DND-41 (cell line): ENCODE data around the gene GPR37L1.
"Not testable (repeated sequence)": the region's sequence is repeated elsewhere in the genome, so short reads cannot be mapped to it uniquely, and the experiment has no call there.

ENCODE experiments used
- ATAC-seq: fragments of 200-7000 bp; cut with Tn5 transposase; 3 replicates; pipeline ENCODE4 v1.9.1; 2021; ENCODE audit warnings: low read depth; ENCODE audit not compliant: insufficient read depth
- DNase-seq: peaks from one replicate; pipeline ENCODE4 v3.0.0-alpha.2; 2020
- H2AFZ ChIP-seq: 2 replicates; pipeline ENCODE4 v1.6.0; 2012; ENCODE audit warnings: low read depth, low read length
- H3K27ac ChIP-seq: 2 replicates; pipeline ENCODE4 v1.5.1; 2012; ENCODE audit warnings: low read length, inconsistent platforms
- H3K27me3 ChIP-seq: fragments of 200-600 bp; sonication (generic); 2 replicates; pipeline ENCODE4 v1.6.0; 2012; ENCODE audit warnings: low read length, mild to moderate bottlenecking, inconsistent platforms; ENCODE audit not compliant: insufficient read depth, poor library complexity
- H3K36me3 ChIP-seq: 2 replicates; pipeline ENCODE4 v1.5.1; 2012; ENCODE audit warnings: low read length, inconsistent platforms; ENCODE audit not compliant: insufficient read depth
- H3K4me1 ChIP-seq: 2 replicates; pipeline ENCODE4 v1.5.1; 2012; ENCODE audit warnings: mild to moderate bottlenecking, low read length; ENCODE audit not compliant: insufficient read depth
- H3K4me2 ChIP-seq: 2 replicates; pipeline ENCODE4 v1.6.0; 2012; ENCODE audit warnings: mild to moderate bottlenecking, moderate library complexity, low read length, inconsistent platforms; ENCODE audit not compliant: insufficient read depth
- H3K4me3 ChIP-seq, 2 experiments: fragments of 200-600 bp in 1 of 2; shearing (Covaris generic) in 1 of 2; 2 replicates each; pipeline ENCODE4 v1.5.1; 2012 to 2016; ENCODE audit warnings: inconsistent platforms in 2 of 2, low read length in 2 of 2, mild to moderate bottlenecking in 2 of 2, low read depth in 1 of 2, moderate library complexity in 1 of 2
- H3K79me2 ChIP-seq: 2 replicates; pipeline ENCODE4 v1.6.0; 2012; ENCODE audit warnings: low read length, inconsistent platforms; ENCODE audit not compliant: insufficient read depth
- H3K9ac ChIP-seq: 2 replicates; pipeline ENCODE4 v1.6.0; 2012; ENCODE audit warnings: low read depth, mild to moderate bottlenecking, inconsistent platforms, low read length, moderate library complexity
- H3K9me3 ChIP-seq: 2 replicates; pipeline ENCODE4 v1.5.1; 2012; ENCODE audit warnings: low read length, moderate library complexity, mild to moderate bottlenecking, inconsistent platforms; ENCODE audit not compliant: insufficient read depth, severe bottlenecking
- H4K20me1 ChIP-seq: 2 replicates; pipeline ENCODE4 v1.6.0; 2012; ENCODE audit warnings: low read length; ENCODE audit not compliant: insufficient read depth
- EZH2 ChIP-seq: IDR thresholded peaks from 3 replicates; pipeline ENCODE4 v1.6.1; 2012; ENCODE audit warnings: borderline replicate concordance, low read depth, mild to moderate bottlenecking, moderate library complexity, low read length, inconsistent platforms; ENCODE audit not compliant: severe bottlenecking
- TF ChIP-seq, protein P1 (sequence below): IDR thresholded peaks from 2 replicates; pipeline ENCODE4 v1.5.1; 2012; ENCODE audit warnings: borderline replicate concordance, low read length, moderate library complexity, mild to moderate bottlenecking; ENCODE audit not compliant: poor library complexity, severe bottlenecking; ENCODE audit errors: extremely low read depth

The GPR37L1 gene

DNA sequence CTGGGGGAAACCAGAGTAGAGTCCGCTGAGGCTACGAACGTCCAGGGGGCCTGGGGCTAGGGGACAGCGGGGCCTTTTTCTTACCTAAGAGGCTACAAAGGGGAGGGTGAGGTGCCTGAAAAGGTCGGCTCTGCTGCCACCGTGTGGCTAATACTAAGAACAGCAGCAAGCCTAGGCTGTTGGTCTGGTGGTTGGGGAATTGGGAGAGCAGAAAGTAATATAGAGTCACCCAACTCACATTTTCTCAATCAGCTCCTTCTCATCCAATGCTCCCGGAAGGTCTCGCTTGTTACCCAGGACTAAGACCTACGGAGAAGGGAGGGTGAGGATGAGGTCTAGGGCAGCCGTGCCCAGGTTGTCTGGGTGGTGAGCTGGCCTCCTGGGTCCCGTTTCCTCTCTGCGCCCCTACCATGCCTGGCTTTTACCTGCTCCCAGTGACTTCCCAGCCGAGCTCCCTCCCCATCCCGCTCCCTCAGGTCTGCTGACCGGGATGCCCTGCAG lies 12.6 kb downstream of the GPR37L1 start:
- no peaks in the 10 kb centered on the region for H3K9me3 ChIP-seq
- no peaks in the 10 kb centered on the region for H3K27me3 ChIP-seq
- no peak overlapping the region for H3K9ac ChIP-seq
- H3K4me2 ChIP-seq, result no peak overlapping the region
- H2AFZ ChIP-seq, result no peak overlapping the region
- TF ChIP-seq, protein P1, sequence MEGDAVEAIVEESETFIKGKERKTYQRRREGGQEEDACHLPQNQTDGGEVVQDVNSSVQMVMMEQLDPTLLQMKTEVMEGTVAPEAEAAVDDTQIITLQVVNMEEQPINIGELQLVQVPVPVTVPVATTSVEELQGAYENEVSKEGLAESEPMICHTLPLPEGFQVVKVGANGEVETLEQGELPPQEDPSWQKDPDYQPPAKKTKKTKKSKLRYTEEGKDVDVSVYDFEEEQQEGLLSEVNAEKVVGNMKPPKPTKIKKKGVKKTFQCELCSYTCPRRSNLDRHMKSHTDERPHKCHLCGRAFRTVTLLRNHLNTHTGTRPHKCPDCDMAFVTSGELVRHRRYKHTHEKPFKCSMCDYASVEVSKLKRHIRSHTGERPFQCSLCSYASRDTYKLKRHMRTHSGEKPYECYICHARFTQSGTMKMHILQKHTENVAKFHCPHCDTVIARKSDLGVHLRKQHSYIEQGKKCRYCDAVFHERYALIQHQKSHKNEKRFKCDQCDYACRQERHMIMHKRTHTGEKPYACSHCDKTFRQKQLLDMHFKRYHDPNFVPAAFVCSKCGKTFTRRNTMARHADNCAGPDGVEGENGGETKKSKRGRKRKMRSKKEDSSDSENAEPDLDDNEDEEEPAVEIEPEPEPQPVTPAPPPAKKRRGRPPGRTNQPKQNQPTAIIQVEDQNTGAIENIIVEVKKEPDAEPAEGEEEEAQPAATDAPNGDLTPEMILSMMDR, result peak; percentile 90
- TF ChIP-seq EZH2, result no peak
- ATAC-seq, result peak; percentile 88
- H3K4me1 ChIP-seq, result no peaks in the 10 kb centered on the region
- DNase-seq, result peak; percentile 59
- H4K20me1 ChIP-seq, result peaks cover 43% of the 10 kb centered on the region
- peaks cover 26% of the 10 kb centered on the region for H3K79me2 ChIP-seq
- H3K27ac ChIP-seq, result no peak overlapping the region
- H3K36me3 ChIP-seq, result peaks cover 63% of the 10 kb centered on the region
- no peak overlapping the region for H3K4me3 ChIP-seq

GRCh38 chr1:202140833-202141232 lies 18.1 kb downstream of the GPR37L1 start:
- Histone ChIP-seq H3K36me3 (peaks cover 56% of the 10 kb centered on the region), H3K9ac (no peak overlapping the region), H2AFZ (no peak overlapping the region), H3K79me2 (peaks cover 76% of the 10 kb centered on the region), H3K4me2 (peak overlapping the region; percentile 39; the same call in 1 of the 2 replicates), H4K20me1 (peaks cover 50% of the 10 kb centered on the region), H3K4me3 (no peak overlapping the region), H3K27ac (no peak overlapping the region), H3K27me3 (no peaks in the 10 kb centered on the region), H3K9me3 (no peaks in the 10 kb centered on the region), H3K4me1 (peaks cover 33% of the 10 kb centered on the region)
- DNase-seq (no peak), ATAC-seq (no peak)
- TF ChIP-seq EZH2, result no peak
- TF ChIP-seq, protein P1, result no peak

GRCh38 chr1:202141468-202141867 lies 18.8 kb downstream of the GPR37L1 start:
- H3K36me3 ChIP-seq, result peaks cover 52% of the 10 kb centered on the region
- not testable (repeated sequence) for H3K27ac ChIP-seq, ATAC-seq, H3K4me2 ChIP-seq, H3K27me3 ChIP-seq, H3K9ac ChIP-seq, H3K9me3 ChIP-seq, DNase-seq, H3K4me3 ChIP-seq, H2AFZ ChIP-seq
- peaks cover 75% of the 10 kb centered on the region for H3K79me2 ChIP-seq
- H4K20me1 ChIP-seq, result peaks cover 49% of the 10 kb centered on the region
- peaks cover 36% of the 10 kb centered on the region for H3K4me1 ChIP-seq

GRCh38 chr1:202143011-202143767 lies 20.5 kb downstream of the GPR37L1 start:
- no peaks in the 10 kb centered on the region for H3K27me3 ChIP-seq
- H3K4me2 ChIP-seq, result peak overlapping the region; percentile 89
- TF ChIP-seq, protein P1, result no peak
- TF ChIP-seq EZH2, result no peak
- H3K4me1 ChIP-seq, result peaks cover 36% of the 10 kb centered on the region
- peaks cover 44% of the 10 kb centered on the region for H4K20me1 ChIP-seq
- H3K4me3 ChIP-seq, result peak overlapping the region; percentile 87 to 88
- peaks cover 49% of the 10 kb centered on the region for H3K36me3 ChIP-seq
- no peak for DNase-seq
- peaks cover 65% of the 10 kb centered on the region for H3K79me2 ChIP-seq
- H3K27ac ChIP-seq, result peak overlapping the region; percentile 75
- H2AFZ ChIP-seq, result peak overlapping the region; percentile 85
- peak overlapping the region; percentile 96 for H3K9ac ChIP-seq
- no peak; the same call in 1 of the 3 replicates for ATAC-seq
- H3K9me3 ChIP-seq, result no peaks in the 10 kb centered on the region
